T-helper 2 cell treated with Interferon-gamma antibody and Interleukin-4, amounts not matched to agents 5 μg/mL and 100 μg/mL, for 36 hours (primary cell): ENCODE data around the gene FOXC1.

ENCODE experiments used
- DNase-seq: peaks from one replicate; pipeline ENCODE4 v3.0.0; 2021; ENCODE audit warnings: low spot score
- H3K27ac Mint-ChIP-seq: one replicate; pipeline ENCODE4 v1.8.0; 2021; ENCODE audit warnings: mild to moderate bottlenecking, mixed read lengths
- H3K27me3 Mint-ChIP-seq: one replicate; pipeline ENCODE4 v1.8.0; 2021; ENCODE audit warnings: low read depth, mixed read lengths
- H3K36me3 Mint-ChIP-seq: one replicate; pipeline ENCODE4 v1.8.0; 2021; ENCODE audit warnings: low read depth, mixed read lengths
- H3K4me1 Mint-ChIP-seq: one replicate; pipeline ENCODE4 v1.8.0; 2021; ENCODE audit warnings: low read depth, mixed read lengths
- H3K4me3 Mint-ChIP-seq: one replicate; pipeline ENCODE4 v1.8.0; 2022; ENCODE audit warnings: mild to moderate bottlenecking, moderate library complexity, mixed read lengths
- H3K9me3 Mint-ChIP-seq: one replicate; pipeline ENCODE4 v1.8.0; 2021; ENCODE audit warnings: mixed read lengths

FOXC1 gene

DNA sequence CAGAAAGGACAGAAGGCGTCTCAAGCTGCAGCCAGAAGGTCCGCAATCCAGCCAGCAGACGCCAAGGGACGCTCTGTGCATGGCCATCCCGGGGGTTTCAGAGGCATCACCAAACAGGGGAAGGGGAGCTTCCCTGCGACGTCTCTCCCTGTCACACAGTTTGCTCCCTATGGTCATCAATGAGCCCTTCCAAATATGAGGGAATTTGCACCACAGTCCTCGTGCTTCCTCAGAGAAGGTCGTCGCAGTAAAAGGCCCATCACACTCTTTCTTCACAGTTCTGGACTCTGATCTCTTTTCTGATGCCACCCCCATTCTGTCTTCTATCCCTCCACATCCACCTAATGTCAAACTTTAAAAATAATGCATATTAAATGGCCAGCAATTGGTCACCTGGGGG, 10.2 kb upstream of the FOXC1 start:
- Mint-ChIP-seq H3K9me3 (no peaks in the 10 kb centered on the region), H3K27ac (no peak overlapping the region), H3K4me1 (peaks cover 2% of the 10 kb centered on the region), H3K27me3 (peaks cover 76% of the 10 kb centered on the region), H3K4me3 (no peak overlapping the region), H3K36me3 (no peaks in the 10 kb centered on the region)
- no peak for DNase-seq

DNA sequence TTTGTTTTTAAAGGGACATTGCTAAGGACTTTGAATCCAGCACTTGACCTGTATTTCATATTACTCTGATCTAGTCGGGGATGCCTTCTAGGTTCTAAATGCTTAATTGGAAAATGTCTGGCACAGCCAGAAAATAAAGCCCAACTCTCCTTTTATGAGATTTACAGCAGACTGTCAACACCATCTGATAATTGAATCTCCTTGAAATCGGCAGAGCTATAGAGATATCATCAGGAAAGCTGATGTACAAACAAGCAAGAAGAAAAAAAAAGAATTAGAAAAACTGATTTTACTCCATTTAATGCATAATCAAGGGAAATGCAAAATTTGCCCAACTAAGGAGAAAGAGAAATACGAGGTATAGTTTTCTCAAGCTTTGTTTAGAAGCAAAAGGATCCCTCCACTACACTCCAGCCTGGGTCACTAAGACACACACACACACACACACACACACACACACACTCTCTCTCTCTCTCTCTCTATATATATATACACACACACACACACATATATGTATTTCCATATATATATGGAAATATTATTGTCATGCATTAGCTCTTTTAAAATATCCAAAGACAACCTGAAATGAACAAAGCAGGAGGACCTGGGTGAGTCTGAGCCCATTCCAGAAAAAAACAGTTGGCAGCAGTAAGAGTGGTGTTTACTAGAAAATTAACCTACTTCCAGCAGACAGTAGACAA, 9.5 kb upstream of the FOXC1 start:
- Mint-ChIP-seq H3K27ac (no peak overlapping the region), H3K36me3 (no peaks in the 10 kb centered on the region), H3K4me1 (peaks cover 2% of the 10 kb centered on the region), H3K27me3 (peaks cover 73% of the 10 kb centered on the region), H3K4me3 (no peak overlapping the region), H3K9me3 (no peaks in the 10 kb centered on the region)
- DNase-seq: no peak

DNA sequence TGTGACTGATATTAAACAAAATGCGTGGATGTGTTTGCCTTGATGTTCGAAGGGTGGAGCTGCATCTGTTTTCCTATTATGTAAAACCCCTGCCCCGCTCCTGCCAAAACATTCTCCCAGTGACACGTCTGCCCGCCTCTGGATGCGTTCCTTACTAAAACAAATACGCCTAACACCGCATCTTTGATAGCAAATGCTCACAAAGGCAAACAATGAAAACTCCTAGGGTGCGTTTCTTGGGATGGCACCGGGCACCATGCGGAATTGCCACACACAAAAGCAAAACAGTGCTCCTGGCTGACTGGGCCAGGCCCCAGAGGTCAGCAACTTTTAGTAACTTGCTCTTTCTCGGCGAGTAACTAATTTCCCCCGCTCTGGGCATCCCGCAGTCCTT, 9.0 kb upstream of the FOXC1 start:
- no peak for DNase-seq
- peaks cover 79% of the 10 kb centered on the region for H3K27me3 Mint-ChIP-seq
- H3K4me3 Mint-ChIP-seq: no peak overlapping the region
- peaks cover 2% of the 10 kb centered on the region for H3K4me1 Mint-ChIP-seq
- H3K27ac Mint-ChIP-seq: no peak overlapping the region
- H3K36me3 Mint-ChIP-seq: no peaks in the 10 kb centered on the region
- no peaks in the 10 kb centered on the region for H3K9me3 Mint-ChIP-seq

DNA sequence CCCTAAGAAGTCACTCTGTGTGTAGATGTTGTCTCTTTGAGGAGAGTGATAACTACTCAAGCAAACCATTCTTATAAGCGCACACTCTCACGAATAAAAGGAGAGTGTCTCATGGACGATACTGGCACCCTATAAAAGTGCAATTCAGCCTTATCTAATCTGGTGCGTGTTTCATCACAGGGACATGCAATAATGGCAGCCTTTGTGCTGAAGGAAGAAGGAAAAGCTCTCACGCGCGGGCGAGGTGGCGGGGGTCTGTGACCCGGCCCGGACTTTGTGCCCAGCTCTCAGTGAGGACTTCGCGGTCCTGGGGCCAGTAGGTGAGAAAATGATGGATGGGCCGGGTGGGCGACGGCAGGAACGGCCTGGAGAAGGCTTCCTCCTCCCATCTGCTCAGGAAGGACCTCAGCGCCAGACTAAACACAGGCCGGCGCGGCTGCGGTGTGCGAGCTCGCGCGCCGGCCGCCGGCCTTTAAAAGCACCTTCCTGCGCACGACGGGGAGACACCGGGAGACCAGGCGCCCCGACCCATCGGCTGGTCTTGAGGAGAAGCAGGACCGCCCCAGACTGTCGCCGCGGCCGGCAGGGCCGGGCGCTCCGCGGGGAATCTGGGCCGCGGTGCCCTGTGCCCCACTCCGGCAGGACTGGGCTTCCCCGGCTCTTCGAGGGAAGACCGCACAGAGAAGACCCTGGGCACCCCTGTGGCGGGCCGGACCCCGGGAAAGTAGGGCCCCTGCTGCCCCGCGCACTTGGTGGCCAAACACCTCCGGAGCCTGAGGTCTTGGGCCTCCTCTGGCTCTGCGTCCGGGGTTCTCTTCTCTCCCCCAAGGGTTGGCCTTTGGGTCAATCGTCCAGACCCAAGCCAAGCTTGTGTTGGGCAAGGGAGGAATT, 8.3 kb upstream of the FOXC1 start:
- no peak for DNase-seq
- H3K27me3 Mint-ChIP-seq: peaks cover 80% of the 10 kb centered on the region
- H3K27ac Mint-ChIP-seq: no peak overlapping the region
- H3K9me3 Mint-ChIP-seq: no peaks in the 10 kb centered on the region
- H3K4me3 Mint-ChIP-seq: no peak overlapping the region
- peaks cover 3% of the 10 kb centered on the region for H3K4me1 Mint-ChIP-seq
- no peaks in the 10 kb centered on the region for H3K36me3 Mint-ChIP-seq

DNA sequence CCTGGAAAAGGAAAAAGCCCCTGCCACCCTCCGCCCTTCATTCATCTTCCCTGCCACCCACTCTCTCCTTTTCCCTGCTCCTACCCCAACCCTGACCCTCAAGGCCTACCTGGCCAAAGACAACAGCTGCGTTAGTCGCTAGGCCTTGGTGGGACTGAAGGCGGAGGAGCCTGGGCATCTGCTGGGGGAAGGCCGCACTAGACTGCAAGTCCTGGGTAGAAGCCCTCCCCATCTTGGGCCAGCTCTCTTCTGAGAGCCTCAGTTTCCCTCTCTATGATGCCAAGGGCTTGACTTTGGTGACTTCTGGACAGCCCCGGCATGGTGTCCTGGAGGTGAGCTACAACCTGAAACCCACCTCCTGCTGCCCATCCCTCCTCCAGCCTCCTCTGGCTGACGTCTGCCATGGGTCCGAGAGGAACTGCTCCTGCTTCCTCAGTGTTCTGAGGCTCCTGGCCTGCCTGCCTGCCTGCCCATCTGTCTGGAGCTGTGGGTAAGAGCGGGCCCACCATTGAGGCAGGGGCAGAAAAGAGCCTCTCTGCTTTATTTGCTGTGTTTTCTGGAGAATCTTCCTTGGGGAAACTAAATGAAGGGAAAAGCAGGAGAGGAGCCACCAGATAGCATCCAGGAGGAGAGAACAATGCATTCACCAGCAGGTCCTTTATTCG, 7.5 kb upstream of the FOXC1 start:
- DNase-seq: no peak
- Mint-ChIP-seq H3K4me3 (no peak overlapping the region), H3K27ac (no peak overlapping the region), H3K27me3 (peaks cover 80% of the 10 kb centered on the region), H3K4me1 (peaks cover 4% of the 10 kb centered on the region), H3K36me3 (no peaks in the 10 kb centered on the region), H3K9me3 (no peaks in the 10 kb centered on the region)

DNA sequence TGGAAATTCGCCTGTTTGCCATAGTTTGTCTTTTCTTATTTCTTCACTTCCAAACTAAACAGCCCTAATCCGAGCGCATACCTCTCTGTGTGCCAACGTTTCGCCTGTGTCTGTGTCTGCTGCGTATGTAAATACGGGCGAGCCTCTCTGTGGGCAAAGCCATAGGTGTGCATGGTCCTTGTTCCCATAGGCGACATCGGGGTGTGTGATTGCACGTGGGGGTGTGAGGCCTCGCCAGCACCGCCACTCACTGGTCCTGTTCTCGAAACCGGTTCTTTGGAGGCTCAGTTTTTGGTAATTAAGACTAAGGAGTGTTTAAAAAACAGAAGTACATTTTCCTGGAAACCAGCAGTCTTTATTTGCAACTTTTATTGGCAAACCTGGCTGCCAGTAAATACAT, 6.0 kb upstream of the FOXC1 start:
- Mint-ChIP-seq H3K36me3 (no peaks in the 10 kb centered on the region), H3K27ac (no peak overlapping the region)

DNA sequence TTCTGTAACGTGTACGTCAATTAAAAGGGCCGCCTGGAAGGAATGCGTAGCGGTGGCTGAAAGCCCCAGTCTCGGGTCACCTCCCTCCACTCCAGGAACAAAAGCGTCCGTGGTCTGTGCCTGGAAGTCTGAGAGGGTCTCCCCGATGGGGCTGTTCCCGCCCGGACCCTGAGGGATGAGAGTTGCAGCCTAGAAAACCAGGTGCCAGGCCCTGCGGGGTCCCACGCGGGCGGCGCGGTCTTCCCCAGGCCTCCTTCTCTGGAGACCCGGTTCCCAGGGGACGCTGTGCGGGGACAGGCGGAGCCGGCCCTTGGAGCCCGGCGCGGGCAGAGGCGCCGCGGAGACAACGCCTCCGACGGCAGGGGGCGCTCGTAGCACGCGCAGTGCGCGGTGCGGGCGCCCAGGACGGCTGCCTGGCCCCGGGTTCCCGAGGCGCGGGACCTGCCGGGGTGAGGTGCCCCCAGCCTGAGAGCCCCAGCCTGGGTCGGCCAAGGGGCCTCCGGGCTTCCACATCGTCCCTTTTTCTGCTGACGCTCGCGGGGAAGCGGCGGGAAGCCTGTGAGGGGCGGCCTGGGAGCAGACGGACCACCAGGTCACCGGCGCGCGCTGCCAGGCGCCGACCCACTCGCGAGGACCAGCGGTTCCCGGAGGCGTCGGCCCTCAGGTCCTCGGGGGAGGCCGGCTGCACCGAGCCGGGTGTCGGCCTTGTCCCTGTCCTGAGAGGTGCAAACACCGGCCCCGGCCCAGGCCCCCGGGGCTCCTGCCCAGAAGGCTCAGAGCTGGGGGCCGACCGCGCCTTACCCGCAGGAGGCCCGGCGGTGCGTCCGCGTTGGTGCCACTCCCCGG, 5.3 kb upstream of the FOXC1 start:
- peak; percentile 53 for DNase-seq
- no peaks in the 10 kb centered on the region for H3K36me3 Mint-ChIP-seq
- peaks cover 10% of the 10 kb centered on the region for H3K4me1 Mint-ChIP-seq
- H3K27me3 Mint-ChIP-seq: peaks cover 83% of the 10 kb centered on the region
- no peak overlapping the region for H3K27ac Mint-ChIP-seq
- no peaks in the 10 kb centered on the region for H3K9me3 Mint-ChIP-seq
- H3K4me3 Mint-ChIP-seq: no peak overlapping the region

More for the DNA sequence above, 6.0 kb upstream of the FOXC1 start:
- H3K4me3 Mint-ChIP-seq: no peak overlapping the region
- no peak for DNase-seq
- H3K27me3 Mint-ChIP-seq: peaks cover 81% of the 10 kb centered on the region
- no peaks in the 10 kb centered on the region for H3K9me3 Mint-ChIP-seq
- peaks cover 10% of the 10 kb centered on the region for H3K4me1 Mint-ChIP-seq

DNA sequence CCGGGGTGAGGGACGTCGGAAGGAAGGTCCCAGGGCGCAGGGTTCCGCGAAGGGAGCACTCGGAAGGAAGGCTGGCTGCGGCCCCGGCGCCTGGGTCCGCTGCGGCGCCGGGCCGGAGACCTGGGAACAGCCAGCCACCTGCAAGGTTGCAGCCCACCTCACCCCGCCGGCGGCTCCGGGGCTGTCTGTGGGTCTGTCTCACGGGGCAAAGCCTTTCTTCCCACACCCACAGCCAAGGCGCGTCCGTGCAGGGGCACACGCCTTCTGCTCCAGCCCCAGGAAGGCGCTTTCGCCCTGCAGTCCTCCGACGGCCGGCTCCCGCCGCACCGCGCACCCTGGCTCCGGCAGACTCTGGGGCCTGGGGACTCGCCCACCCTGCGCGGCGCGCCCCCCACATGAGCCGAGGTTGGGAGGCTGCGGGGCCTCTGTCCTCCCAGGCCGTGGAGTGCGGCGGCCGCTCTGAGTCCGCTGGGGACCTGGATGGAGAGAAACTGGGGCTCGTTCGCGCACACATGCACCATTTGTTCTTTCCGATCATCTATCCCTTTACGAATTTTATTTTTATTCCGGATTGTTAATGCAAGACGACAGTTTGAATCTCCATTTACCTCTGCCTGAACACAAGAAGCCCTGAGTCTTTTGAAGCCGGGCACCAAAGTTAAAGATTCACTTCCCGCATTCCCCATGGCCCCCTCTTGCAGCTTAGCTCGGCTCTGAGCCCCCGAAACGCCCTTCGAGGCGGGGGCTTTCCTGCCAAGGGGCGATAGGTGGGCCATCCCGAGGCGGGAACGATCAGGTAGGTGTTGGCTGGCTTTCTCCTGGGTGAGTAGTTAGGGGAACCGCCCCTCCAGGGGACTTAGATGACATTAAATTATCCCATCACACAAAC, 4.5 kb upstream of the FOXC1 start:
- DNase-seq: no peak
- peaks cover 10% of the 10 kb centered on the region for H3K4me1 Mint-ChIP-seq
- H3K9me3 Mint-ChIP-seq: no peaks in the 10 kb centered on the region
- peak overlapping the region; percentile 18 for H3K4me3 Mint-ChIP-seq
- H3K27ac Mint-ChIP-seq: no peak overlapping the region
- H3K36me3 Mint-ChIP-seq: no peaks in the 10 kb centered on the region
- H3K27me3 Mint-ChIP-seq: peaks cover 74% of the 10 kb centered on the region

DNA sequence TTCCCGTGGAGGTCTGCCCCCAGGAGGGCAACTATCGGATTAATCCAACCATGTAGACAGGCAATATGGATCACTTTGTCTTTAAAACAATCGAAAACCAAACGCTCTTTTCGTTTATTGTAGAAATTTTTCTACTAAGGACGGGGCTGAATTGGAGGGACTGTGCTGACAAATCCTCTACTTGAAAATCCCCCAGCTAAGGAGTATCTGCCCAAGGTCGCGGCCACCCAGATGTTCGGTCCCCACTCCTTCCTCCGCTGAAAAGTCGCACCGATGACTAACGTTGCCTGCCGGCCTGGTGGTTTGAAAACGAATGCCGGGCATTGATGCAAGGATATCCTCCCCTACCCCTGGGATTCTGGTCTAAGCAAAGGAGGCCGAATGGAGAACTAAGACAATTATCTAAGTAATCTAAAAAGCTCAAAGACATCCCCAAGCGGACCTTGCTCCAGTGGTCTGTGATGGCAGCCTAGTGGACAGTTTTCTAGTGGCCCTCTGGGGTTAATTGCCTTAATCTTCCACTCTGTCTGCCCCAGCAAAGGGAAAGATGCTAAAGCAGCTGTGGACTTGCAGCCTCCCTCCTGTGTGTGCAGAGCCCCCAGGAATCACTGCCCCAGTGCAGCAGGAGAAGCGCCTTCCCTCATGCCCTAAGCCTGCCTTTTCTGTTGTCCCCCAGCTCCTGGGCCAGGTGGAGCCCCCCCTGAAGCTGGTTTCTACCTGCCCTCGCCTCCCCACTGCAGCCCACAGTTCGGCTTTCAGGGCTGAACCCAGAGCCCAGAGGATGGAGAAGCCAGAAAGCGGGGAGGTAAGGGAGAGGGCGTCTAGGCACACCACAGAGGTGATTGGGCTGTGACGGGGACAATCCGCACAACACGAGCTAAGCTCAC, 3.6 kb upstream of the FOXC1 start:
- no peak for DNase-seq
- Mint-ChIP-seq H3K4me1 (peaks cover 13% of the 10 kb centered on the region), H3K9me3 (no peaks in the 10 kb centered on the region), H3K36me3 (no peaks in the 10 kb centered on the region), H3K27ac (no peak overlapping the region), H3K27me3 (peaks cover 68% of the 10 kb centered on the region), H3K4me3 (no peak overlapping the region)

DNA sequence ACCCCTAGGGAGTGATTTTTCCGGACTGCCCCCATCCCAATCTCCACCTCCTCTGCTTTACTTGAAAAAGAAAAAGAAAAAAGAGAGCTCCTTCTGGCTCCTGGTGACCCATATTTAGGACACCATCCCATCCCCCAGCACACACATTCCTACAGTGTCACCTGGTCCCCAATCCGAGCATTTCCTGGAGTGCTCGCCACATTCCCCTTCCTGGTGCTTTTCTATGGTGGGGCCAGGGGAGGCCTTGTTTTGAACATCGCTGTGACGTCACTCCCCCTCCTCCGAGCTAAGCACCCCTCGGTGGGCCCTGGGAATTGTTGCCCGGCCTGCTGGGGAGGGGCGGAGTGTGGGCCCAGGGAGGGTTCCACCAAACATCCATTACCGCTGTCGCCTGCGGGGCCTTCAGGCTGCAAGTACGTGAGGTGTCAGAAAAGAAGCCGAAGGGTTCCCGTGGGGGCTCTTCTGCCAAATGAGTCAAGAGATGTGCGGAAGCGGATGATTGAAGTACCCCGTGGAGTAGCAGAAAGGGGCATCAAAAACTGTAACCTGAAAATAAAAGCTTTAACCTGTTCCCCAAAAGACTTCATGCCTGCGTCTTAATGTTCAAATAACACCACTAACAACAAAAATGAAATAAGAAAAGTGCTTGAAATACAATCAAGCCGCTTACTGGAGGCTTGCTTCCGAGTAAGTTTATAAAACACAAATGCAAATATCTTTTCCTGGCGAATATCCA, 2.8 kb upstream of the FOXC1 start:
- peaks cover 15% of the 10 kb centered on the region for H3K4me1 Mint-ChIP-seq
- peaks cover 66% of the 10 kb centered on the region for H3K27me3 Mint-ChIP-seq
- H3K36me3 Mint-ChIP-seq: peaks cover under 1% of the 10 kb centered on the region
- H3K9me3 Mint-ChIP-seq: no peaks in the 10 kb centered on the region
- DNase-seq: no peak
- peak overlapping the region; percentile 32 for H3K27ac Mint-ChIP-seq
- peak overlapping the region; percentile 37 for H3K4me3 Mint-ChIP-seq

DNA sequence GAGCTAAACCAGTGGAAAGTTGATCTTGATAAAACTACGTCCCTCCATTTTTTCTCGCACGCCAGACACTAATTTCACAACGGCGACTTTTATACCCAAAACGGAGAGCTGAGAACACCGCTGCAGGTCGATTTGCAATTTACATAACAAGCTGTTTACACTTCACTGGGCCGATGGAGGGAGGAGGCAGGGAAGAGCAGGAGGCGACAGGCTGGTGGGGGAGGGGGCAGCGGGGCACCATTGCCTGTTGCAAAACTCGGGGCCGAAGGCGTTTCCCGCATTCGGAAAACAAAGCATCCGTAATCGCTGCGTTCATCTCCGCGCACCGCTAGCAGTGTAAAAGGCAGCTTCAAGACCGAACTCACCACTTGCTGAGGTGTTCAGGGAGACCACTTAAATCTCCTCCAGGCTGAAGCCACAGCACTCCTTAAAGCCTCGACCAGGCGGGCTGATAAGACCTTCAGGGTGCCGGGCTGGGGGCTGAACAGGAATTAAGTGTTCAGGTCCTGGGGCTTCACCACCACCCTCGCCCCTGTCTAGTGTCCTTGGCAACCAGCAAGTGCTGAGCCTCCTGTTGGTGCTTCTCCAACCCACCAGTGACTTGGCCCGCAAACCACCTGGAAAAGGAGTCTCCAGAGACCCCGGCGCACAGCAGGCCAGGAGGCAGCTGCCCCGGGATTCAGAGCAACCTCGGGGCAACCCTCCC, 2.0 kb upstream of the FOXC1 start:
- DNase-seq: no peak
- H3K36me3 Mint-ChIP-seq: peaks cover 3% of the 10 kb centered on the region
- H3K4me1 Mint-ChIP-seq: peaks cover 21% of the 10 kb centered on the region
- peak overlapping the region; percentile 37 for H3K4me3 Mint-ChIP-seq
- H3K9me3 Mint-ChIP-seq: no peaks in the 10 kb centered on the region
- H3K27me3 Mint-ChIP-seq: peaks cover 66% of the 10 kb centered on the region
- H3K27ac Mint-ChIP-seq: peak overlapping the region; percentile 32
